GM19397 (cell line): ENCODE results near the gene CYP2D6.
"Not testable (repeated sequence)": the region's sequence is repeated elsewhere in the genome, so short reads cannot be mapped to it uniquely, and the experiment has no call there.

Experiments
- ATAC-seq: cut with Tn5 transposase; IDR thresholded peaks from one replicate; pipeline ENCODE4 v1.9.1; 2021; ENCODE audit warnings: mild to moderate bottlenecking, moderate library complexity; ENCODE audit not compliant: unreplicated experiment

Gene CYP2D6

GRCh38 chr22:42158456-42159132, 28.0 kb upstream of the CYP2D6 start:
- no peak for ATAC-seq

GRCh38 chr22:42156598-42156997, 26.0 kb upstream of the CYP2D6 start:
- ATAC-seq, result no peak

GRCh38 chr22:42156121-42156520, 25.5 kb upstream of the CYP2D6 start:
- ATAC-seq, result no peak

- ATAC-seq, result no peak
Measured at GRCh38 chr22:42155053-42155543, 24.5 kb upstream of the CYP2D6 start.

GRCh38 chr22:42154293-42155052, 23.9 kb upstream of the CYP2D6 start:
- no peak for ATAC-seq

GRCh38 chr22:42152661-42153270, 22.2 kb upstream of the CYP2D6 start:
- ATAC-seq, result no peak

- no peak for ATAC-seq
Measured at GRCh38 chr22:42151924-42152635, 21.5 kb upstream of the CYP2D6 start.

- ATAC-seq, result no peak
Measured at GRCh38 chr22:42150727-42151590, 20.3 kb upstream of the CYP2D6 start.

GRCh38 chr22:42149798-42150197, 19.2 kb upstream of the CYP2D6 start:
- ATAC-seq, result not testable (repeated sequence)

- ATAC-seq, result no peak
Measured at GRCh38 chr22:42145175-42145574, 14.6 kb upstream of the CYP2D6 start.

- not testable (repeated sequence) for ATAC-seq
Measured at GRCh38 chr22:42143859-42144822, 13.5 kb upstream of the CYP2D6 start.

GRCh38 chr22:42142771-42143461, 12.3 kb upstream of the CYP2D6 start:
- no peak for ATAC-seq

- not testable (repeated sequence) for ATAC-seq
Measured at GRCh38 chr22:42141307-42142057, 10.9 kb upstream of the CYP2D6 start.

- not testable (repeated sequence) for ATAC-seq
Measured at GRCh38 chr22:42140153-42140552, 9.5 kb upstream of the CYP2D6 start.

GRCh38 chr22:42139508-42139907, 8.9 kb upstream of the CYP2D6 start:
- ATAC-seq, result not testable (repeated sequence)

GRCh38 chr22:42138972-42139371, 8.4 kb upstream of the CYP2D6 start:
- no peak for ATAC-seq

GRCh38 chr22:42138122-42138770, 7.6 kb upstream of the CYP2D6 start:
- no peak for ATAC-seq
